ENCODE measurements around the gene FHIT.

DNA sequence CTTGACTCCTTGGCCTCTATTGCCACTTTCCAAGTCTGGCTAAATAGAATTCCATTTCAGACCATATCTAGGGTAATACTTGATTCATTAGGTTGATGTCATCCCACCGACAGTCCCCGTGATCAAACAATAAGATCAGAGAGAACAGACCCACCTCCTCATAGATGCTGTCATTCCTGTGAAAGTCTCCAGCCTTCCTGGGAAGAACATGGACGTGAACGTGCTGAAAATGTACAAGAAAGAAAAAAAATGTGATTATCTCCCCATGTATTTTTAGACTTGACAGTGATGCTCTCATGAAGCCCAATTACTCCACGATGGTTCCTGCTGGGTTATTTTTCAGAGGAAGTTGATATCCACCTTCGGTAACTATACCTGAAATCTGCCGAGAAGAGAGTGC is 1329.1 kb downstream of the FHIT start:
- TF ChIP-seq CTCF (IDR thresholded peaks at IDR 0.05) (no peak), POLR2A (IDR thresholded peaks at IDR 0.05) (no peak), EP300 (IDR thresholded peaks at IDR 0.05) (no peak)
